Stimulated activated CD8-positive, alpha-beta memory T cell treated with anti-CD3 and anti-CD28 coated beads, Interleukin-2, amount 100 ng/mL, for 1 hour (primary cell): ENCODE results near the gene GNG13.
"Not testable (repeated sequence)": the region's sequence is repeated elsewhere in the genome, so short reads cannot be mapped to it uniquely, and the experiment has no call there.

Source experiments
- DNase-seq, 2 donors: peaks; one replicate each; pipeline ENCODE4 v3.0.0-alpha.2; 2020; ENCODE audit warnings: low read depth in 2 of 2

GNG13 gene

GRCh38 chr16:831571-832413 is 31.3 kb upstream of the GNG13 start:
- DNase-seq: no peak

- DNase-seq: no peak
These were observed 30.5 kb upstream of the GNG13 start for GRCh38 chr16:830871-831570.

- no peak for DNase-seq
These were observed 29.8 kb upstream of the GNG13 start for GRCh38 chr16:830107-830870.

DNA sequence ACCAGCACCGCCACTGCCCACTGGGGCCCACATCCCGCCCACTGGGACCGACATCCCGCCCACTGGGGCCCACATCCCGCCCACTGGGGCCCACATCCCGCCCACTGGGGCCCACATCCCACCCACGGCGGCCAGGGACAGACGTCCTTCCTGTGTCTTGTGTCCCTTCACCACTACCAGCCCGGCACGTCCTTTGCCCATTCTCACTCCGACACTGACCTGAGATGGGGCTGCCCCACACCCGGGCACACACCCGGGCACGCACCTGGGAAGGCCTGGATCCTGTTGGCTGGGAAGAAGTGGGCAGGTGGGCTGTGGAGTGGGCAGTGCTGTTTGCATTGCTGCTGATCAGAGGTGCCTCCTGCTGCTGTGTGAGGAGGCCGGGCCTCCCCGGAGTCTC is 28.4 kb upstream of the GNG13 start:
- no peak for DNase-seq

DNA sequence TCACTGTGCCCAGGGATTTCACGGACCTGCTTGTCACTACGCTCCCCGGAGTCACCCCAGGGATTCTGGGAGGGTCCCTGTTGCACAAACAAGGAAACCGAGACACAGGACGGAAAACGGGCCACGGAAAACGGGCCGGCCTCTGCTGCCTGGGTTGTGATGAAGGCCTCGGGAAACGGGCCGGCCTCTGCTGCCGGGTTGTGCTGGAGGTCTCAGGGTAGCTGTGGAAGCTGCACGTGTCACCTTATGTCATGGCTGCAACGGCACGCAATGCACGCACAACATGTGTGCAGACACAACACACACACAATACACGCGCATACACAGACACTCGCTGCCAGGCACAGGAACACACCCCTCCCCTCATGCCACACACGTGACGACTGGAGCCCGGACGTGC is 27.0 kb upstream of the GNG13 start:
- no peak for DNase-seq

GRCh38 chr16:825341-826061 is 25.0 kb upstream of the GNG13 start:
- DNase-seq: no peak

GRCh38 chr16:824601-825000 is 24.1 kb upstream of the GNG13 start:
- no peak for DNase-seq

DNA sequence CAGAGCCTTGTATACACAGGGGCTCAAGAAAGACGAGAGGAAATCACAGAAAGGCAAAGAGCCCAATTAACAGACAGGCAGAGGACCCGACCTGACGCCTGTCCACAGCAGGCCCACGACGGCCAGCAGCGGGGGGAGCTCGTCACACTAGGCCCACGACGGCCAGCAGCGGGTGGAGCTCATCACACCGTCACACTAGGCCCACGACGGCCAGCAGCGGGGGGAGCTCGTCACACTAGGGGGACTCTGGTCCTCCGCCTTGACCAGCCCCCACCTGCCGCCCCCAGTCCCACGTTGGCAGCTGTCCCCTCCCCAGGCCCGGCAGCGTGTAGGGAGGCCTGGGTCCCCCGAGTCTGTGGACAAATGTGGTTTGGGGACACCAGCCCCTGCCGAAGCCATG is 23.7 kb upstream of the GNG13 start:
- no peak for DNase-seq

GRCh38 chr16:822909-823297 is 22.4 kb upstream of the GNG13 start:
- no peak for DNase-seq

DNA sequence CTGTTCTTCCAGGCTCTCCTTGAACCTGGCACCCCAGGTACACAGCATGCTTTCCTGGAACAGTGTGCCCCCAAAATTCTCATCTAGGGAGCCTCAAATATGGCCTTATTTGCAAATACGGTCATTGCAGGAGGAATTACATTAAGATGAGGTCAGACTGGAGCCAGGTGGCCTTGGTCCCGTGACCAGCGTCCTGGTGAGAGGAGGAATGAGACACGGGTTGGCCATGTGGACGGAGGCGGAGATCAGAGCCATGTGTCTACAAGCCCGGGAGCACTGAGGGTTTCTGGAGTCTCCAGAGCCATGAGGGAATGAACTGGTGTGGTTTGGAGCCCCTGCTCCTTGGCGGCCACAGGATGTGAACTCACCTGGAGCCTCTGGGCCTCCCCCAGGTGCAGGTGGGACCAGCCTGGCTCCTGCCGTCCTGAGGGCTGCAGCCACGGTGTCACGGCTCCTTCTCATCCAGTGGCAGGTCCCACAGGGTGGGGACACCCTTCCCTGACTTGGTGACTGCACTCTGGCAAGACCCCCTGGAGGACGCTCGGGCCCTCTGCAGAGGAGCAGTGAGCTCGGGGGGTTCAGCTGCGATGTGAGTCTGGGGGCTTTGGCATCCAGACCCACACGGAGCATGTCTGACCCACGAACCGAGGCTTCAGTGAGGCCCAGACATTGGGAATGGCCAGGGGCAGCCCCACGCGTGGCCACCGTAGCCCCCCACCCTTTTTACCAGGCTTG is 21.8 kb upstream of the GNG13 start:
- DNase-seq: no peak

DNA sequence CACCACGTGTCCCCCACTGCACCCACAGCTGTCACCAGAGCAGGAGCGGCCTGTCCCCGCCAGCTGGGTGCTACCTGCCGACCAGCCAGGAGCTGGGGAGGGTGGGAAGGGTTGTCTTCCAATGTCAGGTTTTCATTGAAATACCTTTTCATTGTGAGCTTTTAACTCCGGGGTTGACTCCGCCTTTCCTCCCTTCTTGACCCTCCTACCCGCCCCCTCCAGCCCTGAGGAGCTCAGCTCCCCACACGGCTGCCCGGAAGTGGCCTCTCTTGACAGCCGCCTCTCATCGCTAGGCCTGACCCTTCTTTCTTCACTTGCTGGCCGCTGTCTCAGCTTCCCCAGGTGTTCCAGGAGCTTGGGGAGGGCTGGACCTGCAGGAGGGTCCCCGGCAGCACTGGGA is 21.2 kb upstream of the GNG13 start:
- DNase-seq: no peak

DNA sequence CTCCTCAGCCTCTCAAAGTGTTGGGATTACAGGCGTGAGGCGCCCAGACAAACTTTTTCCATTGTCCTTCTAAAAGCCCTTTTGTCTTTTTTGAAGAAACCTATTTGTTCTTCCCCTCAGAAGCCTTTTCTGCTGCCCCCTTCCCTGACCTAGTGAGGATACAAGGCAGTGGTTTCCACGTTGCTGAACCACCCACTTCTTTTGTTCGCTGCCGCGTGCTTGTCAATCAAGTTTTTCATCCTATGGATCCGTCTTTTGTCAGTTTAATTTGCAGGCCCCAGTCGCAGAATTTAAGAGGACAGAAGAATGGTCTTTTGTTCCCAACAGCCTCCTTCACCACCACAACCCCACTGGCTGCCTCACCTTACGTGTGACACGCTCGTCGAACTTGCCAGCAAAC is 20.2 kb upstream of the GNG13 start:
- DNase-seq: no peak

- DNase-seq: not testable (repeated sequence)
These were observed 19.5 kb upstream of the GNG13 start for GRCh38 chr16:820044-820408.

- DNase-seq: no peak
These were observed 19.0 kb upstream of the GNG13 start for GRCh38 chr16:819336-820043.

DNA sequence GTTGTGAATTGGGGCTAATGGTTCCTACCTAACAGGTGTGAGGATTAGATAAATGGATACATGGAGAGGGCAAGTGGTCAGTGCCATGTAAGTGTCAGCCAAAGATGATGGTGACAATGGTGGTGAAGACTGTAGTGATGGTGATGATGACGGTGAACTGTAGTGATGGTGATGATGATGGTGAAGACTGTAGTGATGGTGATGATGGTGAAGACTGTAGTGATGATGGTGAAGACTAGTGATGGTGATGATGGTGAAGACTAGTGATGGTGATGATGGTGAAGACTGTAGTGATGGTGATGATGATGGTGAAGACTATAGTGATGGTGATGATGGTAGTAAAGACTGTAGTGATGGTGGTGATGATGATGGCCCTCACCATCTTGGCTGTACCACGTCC is 18.1 kb upstream of the GNG13 start:
- no peak for DNase-seq

GRCh38 chr16:818132-818531 is 17.6 kb upstream of the GNG13 start:
- DNase-seq: no peak

GRCh38 chr16:817001-817906 is 16.7 kb upstream of the GNG13 start:
- no peak for DNase-seq

DNA sequence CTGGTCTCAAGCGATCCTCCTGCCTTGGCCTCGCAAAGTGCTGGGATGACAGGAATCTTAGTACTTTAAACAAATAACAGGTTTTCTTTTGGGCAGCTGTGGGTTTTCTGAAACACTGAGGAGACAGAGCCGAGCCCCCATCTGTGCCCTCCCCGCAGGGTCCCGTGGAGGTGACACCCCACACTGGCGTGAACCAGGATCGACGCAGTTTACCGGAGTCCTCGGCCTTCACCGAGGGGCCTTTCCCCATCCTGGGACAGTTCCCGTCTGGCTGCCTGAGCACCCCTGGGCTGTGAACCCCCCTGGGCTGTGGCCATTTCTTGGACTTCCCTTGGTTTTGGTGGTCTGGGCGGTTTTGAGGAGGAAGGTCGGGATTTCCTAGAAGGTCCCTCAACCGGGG is 15.3 kb upstream of the GNG13 start:
- no peak for DNase-seq

GRCh38 chr16:814974-815373 is 14.4 kb upstream of the GNG13 start:
- DNase-seq: no peak
